HEK293T (cell line): ENCODE measurements around the gene APOL5.

Experiments
- ELF4 ChIP-seq: fragments of 450-650 bp; IDR thresholded peaks from 2 replicates; pipeline ENCODE4 v1.6.1; 2017; ENCODE audit warnings: antibody characterized with exemption
- ZNF384 ChIP-seq: fragments of 450-650 bp; IDR thresholded peaks from 2 replicates; pipeline ENCODE4 v1.6.1; 2016

DNA sequence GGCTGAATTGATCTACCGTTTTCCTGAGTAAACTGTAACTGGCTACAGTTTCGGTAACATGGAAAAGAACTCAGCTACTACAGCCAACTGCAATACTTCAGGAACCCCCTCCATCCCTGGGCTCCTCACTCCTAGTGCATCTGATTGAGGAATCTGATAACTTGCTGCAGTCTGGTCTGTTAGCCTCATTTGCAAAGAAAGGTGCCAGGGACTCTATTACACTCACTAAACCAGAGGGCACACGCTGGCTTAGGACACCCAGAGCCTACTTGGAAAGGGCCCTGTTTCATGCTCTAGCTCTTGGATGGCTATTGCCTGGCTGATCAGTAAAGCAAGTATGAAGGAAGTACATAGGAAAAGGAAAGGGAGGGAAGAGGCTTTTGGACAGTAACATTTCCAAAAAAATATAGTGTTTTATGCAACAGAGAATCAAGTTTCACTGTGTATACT lies 22.3 kb downstream of the APOL5 start:
- TF ChIP-seq ZNF384 (no peak), ELF4 (no peak)
